T-helper 17 cell (primary cell): Measurements from ENCODE around the gene HADHA. TPM values are rescaled to one million over a fixed set of nuclear protein-coding genes. Genes with fewer than 3 reads are reported as not detected.

Experiments
- ATAC-seq: fragments of 150-1000 bp; cut with Tn5 transposase; 2 replicates; pipeline ENCODE4 v1.10.0; 2021; ENCODE audit warnings: mild to moderate bottlenecking, moderate library complexity
- DNase-seq, 3 donors: peaks; one replicate each; pipeline versions ENCODE4 v3.0.0 to v3.0.0-alpha.2; 2020 to 2021
- H3K9me3 ChIP-seq: one replicate; pipeline ENCODE4 v1.7.0; 2013; ENCODE audit warnings: low read length, mild to moderate bottlenecking; ENCODE audit not compliant: control insufficient read depth, poor library complexity, severe bottlenecking
- H3K27ac Mint-ChIP-seq: one replicate; pipeline ENCODE4 v1.8.0; 2022; ENCODE audit warnings: mild to moderate bottlenecking, moderate library complexity, mixed read lengths
- H3K27me3 Mint-ChIP-seq: one replicate; pipeline ENCODE4 v1.8.0; 2022; ENCODE audit warnings: mixed read lengths
- H3K36me3 Mint-ChIP-seq: one replicate; pipeline ENCODE4 v1.8.0; 2022; ENCODE audit warnings: low read depth, mixed read lengths
- H3K4me1 Mint-ChIP-seq: one replicate; pipeline ENCODE4 v1.8.0; 2022; ENCODE audit warnings: mild to moderate bottlenecking, mixed read lengths
- H3K4me3 Mint-ChIP-seq: one replicate; pipeline ENCODE4 v1.8.0; 2022; ENCODE audit warnings: mild to moderate bottlenecking, moderate library complexity, mixed read lengths
- total RNA-seq, 4 donors: library from RNA in 2 of 4; stranded (reverse) in 2 of 4; gene quantifications; one replicate each; pipeline ENCODE4 v1.2.3 and lab custom pipeline; 2022 to 2026

The HADHA gene
- total RNA-seq, 2 donors from 2014 or later, result 77.7 to 78.5 TPM

DNA sequence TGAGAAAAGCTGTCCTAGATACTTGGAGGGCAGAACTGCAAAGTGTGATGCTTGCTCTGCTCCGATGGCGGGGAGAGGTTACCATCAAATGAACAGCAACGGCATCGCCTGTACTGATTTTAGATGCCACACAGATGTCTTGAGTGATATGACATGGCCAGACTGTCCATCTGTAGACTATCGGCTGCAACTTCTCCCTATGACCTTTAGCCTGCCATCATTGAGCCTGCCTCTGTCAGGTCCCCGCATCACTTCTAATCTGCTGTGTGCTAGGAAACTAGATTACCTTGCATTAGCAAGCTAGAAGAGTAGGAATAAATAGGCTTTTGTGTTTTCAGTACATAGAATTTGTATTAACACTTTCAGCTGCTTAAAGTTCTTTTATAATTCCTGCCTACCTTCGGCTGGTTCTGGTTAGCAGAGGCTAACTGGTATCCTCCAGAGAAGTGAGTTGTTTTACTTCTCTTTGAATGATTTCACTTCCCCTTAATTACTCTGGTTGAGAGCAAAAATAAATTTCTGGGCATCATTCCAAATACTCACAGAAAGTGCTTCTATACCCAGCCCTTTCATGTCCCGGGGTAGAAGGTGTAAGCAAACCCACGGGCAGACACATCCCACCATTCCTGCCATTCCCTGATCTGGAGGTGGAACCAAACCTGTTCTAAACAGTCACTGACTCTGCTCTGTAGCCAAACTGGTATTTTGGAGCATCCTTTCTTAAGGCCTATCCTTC lies 47.6 kb downstream of the HADHA start:
- H3K4me1 Mint-ChIP-seq, result peaks cover 2% of the 10 kb centered on the region
- no peak overlapping the region for H3K27ac Mint-ChIP-seq
- no peaks in the 10 kb centered on the region for H3K27me3 Mint-ChIP-seq
- DNase-seq (no peak), ATAC-seq (no peak)
- H3K9me3 ChIP-seq, result no peaks in the 10 kb centered on the region
- no peak overlapping the region for H3K4me3 Mint-ChIP-seq
- H3K36me3 Mint-ChIP-seq, result peaks cover 3% of the 10 kb centered on the region

DNA sequence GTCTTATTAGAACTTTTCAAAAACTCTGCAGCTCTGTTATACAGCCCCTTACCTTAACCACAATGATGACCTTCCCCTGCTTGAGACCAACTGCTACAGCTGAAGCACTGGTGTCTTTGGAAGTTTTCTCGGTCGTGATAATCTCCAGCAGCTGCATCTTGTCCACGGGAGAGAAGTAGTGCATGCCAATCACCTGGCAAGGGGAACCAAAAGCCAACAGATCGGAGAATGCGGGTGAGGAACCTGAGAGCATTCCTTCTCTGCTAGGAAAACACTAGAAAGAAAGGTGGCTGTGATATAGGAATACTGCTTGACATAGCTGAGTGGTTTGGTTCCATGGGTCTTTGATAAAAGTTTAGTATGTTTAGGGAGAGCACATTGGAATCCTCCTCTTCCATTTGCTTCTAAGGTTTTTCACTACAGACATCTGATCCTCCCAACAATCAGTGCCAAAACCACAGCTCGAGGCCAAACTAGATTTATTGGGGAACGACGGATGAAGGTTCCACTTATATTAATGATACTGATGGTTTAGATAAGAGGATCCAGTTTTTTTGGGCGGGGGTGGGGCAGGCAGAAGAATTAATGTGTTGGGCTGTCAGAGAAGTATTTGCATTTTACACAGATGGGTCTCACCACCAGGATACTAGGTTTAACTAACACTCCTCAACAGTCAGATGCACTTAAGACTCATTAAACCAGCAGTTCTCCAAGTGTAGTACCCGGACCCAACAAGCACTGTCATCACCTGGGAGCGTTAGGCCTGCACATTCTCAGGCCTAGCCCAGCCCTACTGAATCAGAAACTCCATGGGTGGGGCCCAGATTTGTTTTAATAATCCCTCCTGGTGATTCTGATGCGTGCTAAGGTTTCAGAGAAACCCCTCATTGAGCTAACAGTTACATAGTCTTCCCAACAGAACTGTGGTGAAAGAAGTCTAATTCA lies 49.1 kb downstream of the HADHA start:
- Mint-ChIP-seq H3K27ac (no peak overlapping the region), H3K36me3 (peaks cover 2% of the 10 kb centered on the region), H3K27me3 (no peaks in the 10 kb centered on the region), H3K4me3 (no peak overlapping the region), H3K4me1 (peaks cover 2% of the 10 kb centered on the region)
- H3K9me3 ChIP-seq, result no peaks in the 10 kb centered on the region
- ATAC-seq (no peak), DNase-seq (no peak)

DNA sequence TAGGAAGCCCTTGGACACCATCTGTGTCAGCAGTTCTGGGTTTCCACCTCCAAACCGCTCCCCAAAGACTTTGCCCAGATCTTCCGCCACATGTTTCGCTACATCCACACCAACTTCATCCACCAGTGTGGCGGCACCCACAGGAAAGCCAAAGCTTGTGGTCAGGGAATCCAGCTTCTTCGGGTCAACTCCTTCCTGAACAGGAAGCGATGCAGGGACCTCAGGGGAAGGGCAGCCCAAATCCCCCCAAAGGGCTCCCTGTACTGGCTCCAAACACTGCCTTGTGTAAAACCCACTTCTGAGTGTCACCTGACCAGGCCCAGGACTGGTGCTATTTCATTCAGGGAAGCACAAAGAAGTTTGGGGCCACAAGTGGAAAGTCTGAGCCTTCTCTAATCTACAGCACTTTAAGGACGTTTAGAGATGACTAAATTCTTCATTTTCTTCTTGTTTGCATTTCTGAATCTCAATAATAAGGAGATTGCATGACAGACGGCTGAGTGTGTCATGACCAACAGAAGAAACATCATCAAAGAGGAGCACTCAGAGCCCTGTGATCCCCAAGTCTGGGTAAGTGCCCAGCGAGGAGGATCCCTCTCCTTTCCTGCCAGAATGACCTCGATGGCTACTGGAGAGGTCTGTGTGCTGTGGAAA lies 50.7 kb downstream of the HADHA start:
- Mint-ChIP-seq H3K4me3 (no peak overlapping the region), H3K27ac (peak overlapping the region; percentile 72), H3K27me3 (no peaks in the 10 kb centered on the region), H3K4me1 (peaks cover 7% of the 10 kb centered on the region), H3K36me3 (no peaks in the 10 kb centered on the region)
- ATAC-seq (no peak), DNase-seq (no peak)
- no peaks in the 10 kb centered on the region for H3K9me3 ChIP-seq

DNA sequence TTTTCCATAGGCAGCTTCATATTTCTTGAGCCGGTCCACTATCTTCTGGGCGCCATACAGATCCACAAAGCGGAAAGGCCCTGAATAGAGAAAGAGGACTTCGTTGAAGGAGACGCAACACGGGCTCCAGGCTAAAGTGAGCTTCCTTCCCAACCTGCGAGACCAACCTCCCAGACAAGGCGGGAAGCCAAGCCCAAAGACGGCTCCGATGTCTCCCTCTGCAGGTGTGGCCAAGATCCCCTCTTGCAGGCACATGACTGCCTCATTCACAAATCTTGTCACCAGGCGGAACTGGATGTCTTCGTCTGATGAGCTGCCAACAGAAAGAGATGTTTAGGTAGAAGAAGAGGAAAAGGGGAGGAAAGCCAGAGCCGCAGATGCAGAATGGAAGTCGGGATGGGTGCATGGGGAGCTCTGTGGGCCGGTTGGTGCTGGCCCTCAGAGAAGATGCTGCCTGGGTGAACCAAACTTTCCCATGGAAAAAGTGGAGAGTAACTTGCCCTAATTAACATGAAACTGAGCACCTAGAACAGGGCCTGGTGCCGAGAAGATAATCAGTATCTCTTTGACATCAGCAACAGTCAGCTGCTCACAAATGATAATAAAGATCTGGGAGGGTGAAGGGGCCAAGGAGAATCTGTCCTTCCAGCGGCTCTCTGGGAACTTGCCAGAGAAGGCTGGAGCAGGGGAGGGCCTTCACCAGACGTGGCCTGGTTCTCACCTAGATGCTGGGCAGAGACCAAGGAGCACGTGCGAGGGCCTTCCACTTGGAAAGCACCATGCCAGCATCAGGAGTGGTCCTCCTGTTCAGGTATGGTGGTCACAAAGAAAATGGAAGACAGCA lies 52.9 kb downstream of the HADHA start:
- Mint-ChIP-seq H3K4me1 (peaks cover 12% of the 10 kb centered on the region), H3K27me3 (no peaks in the 10 kb centered on the region), H3K36me3 (no peaks in the 10 kb centered on the region), H3K27ac (no peak overlapping the region), H3K4me3 (no peak overlapping the region)
- DNase-seq, result no peak
- no peaks in the 10 kb centered on the region for H3K9me3 ChIP-seq
- no peak for ATAC-seq

DNA sequence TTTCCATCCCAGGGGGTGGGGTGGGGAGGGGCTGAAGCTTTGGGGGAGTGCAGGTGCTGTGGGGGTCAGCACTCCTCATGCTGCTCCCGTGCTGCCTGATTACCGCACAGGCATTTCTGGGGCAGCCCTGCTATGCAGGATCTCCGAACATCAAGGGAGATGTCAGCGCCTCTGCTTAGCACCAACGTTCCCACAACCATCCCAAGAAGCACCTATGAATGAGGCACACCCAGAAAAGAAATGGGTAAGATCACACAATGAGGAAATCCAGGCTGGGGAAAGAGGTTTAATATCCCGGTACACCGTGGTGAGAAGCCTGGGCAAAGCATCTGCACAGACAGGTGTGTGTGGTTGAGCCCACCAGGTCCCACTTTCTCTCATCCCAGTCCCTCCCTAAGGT lies 54.1 kb downstream of the HADHA start:
- no peaks in the 10 kb centered on the region for H3K9me3 ChIP-seq
- H3K27me3 Mint-ChIP-seq, result no peaks in the 10 kb centered on the region
- ATAC-seq (no peak), DNase-seq (no peak)
- H3K27ac Mint-ChIP-seq, result no peak overlapping the region
- peaks cover 14% of the 10 kb centered on the region for H3K4me1 Mint-ChIP-seq
- H3K36me3 Mint-ChIP-seq, result no peaks in the 10 kb centered on the region
- H3K4me3 Mint-ChIP-seq, result no peak overlapping the region

DNA sequence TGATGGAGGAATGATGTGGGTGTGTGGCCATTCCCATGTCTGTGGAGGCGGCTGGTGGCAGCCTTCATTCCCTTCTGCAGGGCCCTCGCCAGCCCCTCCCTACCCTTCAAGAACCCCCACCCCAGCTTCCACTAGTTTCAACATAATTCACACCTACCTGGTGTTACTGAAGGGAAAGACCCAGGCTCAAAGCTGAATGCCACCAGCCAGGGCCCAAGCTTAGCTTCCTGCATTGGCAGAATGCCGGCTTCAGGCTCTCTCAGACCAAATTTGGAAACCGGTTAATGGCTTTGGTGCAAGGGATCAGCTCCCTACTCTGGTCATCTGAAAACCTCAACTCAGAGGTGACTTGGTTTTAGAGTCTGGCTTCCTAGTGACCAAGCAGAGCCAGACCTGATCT lies 54.7 kb downstream of the HADHA start:
- ATAC-seq, result no peak
- Mint-ChIP-seq H3K4me1 (peaks cover 15% of the 10 kb centered on the region), H3K27me3 (no peaks in the 10 kb centered on the region), H3K4me3 (no peak overlapping the region), H3K27ac (no peak overlapping the region), H3K36me3 (no peaks in the 10 kb centered on the region)
- DNase-seq, result no peak
- no peaks in the 10 kb centered on the region for H3K9me3 ChIP-seq

DNA sequence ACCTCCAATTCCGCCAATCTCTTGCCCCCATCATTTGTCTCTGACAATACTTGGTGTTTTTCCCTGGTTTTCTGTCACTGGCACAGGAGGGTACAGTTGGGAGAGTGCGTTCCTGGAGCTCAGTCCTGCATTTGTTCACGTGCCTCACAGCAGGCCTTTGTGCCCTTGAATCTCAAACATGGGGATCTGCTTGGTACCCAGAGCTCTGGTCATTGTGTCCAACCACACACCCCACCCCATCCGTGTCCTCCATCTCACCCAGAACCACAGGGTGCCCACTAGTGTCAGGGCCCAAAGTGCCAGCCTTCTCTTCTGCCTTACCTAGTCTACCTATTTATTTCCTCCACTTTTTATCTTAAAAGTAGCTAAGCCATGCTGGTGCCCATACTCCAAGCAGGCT lies 55.3 kb downstream of the HADHA start:
- Mint-ChIP-seq H3K36me3 (no peaks in the 10 kb centered on the region), H3K4me1 (peaks cover 15% of the 10 kb centered on the region), H3K27ac (no peak overlapping the region), H3K4me3 (no peak overlapping the region), H3K27me3 (no peaks in the 10 kb centered on the region)
- H3K9me3 ChIP-seq, result no peaks in the 10 kb centered on the region
- ATAC-seq, result no peak
- no peak for DNase-seq

DNA sequence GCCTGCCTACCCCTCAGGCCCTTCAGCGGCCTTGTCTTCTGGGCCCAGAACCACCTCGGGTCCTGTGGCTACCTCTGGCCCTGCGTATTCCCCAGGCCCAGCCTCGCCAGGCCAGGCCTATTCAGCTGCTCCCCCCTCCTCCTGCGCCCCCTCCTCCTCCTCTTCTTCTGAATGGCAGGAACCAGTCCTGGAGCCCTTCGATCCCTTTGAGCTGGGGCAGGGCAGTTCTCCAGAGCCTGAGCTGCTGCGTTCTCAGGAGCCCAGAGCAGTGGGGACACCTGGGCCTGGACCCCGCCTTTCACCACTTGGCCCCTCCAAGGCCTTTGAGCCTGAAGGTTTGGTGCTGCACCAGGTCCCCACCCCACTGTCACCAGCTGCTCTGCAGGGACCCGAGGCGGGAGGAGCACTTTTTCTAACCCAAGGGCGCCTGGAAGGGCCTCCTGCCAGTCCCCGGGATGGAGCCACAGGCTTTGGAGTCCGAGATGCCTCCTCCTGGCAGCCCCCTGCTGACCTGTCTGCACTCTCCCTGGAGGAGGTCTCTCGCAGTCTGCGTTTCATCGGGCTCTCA lies 56.8 kb downstream of the HADHA start:
- ATAC-seq (no peak), DNase-seq (no peak)
- H3K4me1 Mint-ChIP-seq, result peaks cover 17% of the 10 kb centered on the region
- H3K4me3 Mint-ChIP-seq, result no peak overlapping the region
- no peaks in the 10 kb centered on the region for H3K27me3 Mint-ChIP-seq
- H3K27ac Mint-ChIP-seq, result no peak overlapping the region
- H3K36me3 Mint-ChIP-seq, result no peaks in the 10 kb centered on the region
- no peaks in the 10 kb centered on the region for H3K9me3 ChIP-seq

DNA sequence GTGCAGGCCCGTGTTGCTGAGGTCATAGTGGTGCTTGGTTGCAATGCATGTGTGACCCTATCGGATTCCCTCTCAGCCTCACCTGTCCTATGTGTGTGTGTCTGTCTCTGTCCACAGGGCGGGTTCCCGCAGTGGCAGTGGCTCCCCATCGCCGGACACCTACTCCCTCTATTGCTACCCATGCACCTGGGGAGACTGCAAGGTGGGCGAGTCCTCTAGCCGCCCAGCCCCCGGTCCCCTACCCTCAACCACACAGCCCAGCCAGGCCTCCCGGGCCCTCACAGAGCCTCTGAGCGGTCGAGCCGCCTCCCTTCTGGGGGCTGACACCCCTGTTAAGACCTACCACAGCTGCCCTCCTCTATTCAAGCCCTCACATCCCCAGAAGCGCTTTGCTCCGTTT lies 57.3 kb downstream of the HADHA start:
- H3K36me3 Mint-ChIP-seq, result no peaks in the 10 kb centered on the region
- H3K27me3 Mint-ChIP-seq, result no peaks in the 10 kb centered on the region
- ATAC-seq, result no peak

DNA sequence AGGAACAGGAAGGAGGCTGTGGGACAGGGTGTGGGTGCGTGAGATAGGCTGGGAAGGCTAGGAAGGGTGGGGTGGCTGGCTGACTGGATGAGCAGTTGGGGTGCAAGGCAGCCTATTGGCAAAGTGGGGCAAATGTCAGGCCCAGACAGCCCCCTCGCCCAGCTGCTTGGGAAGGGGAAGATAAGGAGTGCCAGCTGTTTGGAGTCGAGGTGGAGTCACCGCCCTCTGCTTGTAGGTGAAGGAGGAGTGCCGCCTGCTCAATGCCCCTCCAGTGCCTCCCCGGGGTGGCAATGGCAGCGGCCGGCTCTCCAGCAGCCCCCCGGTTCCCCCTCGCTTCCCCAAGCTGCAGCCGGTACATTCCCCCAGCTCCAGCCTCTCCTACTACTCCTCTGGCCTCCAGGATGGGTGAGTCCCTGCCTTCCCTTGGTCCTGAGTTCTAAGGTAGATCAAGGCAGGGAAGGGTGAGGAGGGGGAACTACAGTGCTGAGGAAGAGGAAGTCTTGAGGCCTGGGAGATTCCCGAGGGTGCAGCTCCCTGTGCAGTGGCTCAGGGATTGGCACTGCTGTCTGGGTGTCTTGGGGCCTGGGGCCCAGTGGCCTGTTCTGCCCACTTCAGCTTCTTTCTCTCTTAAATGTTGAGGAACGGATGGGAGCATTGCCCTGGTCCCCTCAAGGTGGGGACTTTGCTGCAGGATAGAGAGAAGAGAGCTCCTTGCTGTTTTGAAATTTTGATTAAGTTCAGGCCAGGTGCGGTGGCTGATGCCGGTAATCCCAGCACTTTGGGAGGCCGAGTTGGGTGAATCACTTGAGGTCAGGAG lies 58.3 kb downstream of the HADHA start:
- H3K27ac Mint-ChIP-seq, result no peak overlapping the region
- DNase-seq (no peak), ATAC-seq (no peak)
- H3K4me3 Mint-ChIP-seq, result peak overlapping the region; percentile 84
- H3K9me3 ChIP-seq, result no peaks in the 10 kb centered on the region
- peaks cover 18% of the 10 kb centered on the region for H3K4me1 Mint-ChIP-seq
- H3K27me3 Mint-ChIP-seq, result peaks cover 3% of the 10 kb centered on the region
- H3K36me3 Mint-ChIP-seq, result peaks cover 1% of the 10 kb centered on the region

More for the DNA sequence above, 57.3 kb downstream of the HADHA start:
- H3K27ac Mint-ChIP-seq, result no peak overlapping the region
- H3K4me1 Mint-ChIP-seq, result peaks cover 17% of the 10 kb centered on the region
- no peaks in the 10 kb centered on the region for H3K9me3 ChIP-seq
- DNase-seq, result no peak
- no peak overlapping the region for H3K4me3 Mint-ChIP-seq

DNA sequence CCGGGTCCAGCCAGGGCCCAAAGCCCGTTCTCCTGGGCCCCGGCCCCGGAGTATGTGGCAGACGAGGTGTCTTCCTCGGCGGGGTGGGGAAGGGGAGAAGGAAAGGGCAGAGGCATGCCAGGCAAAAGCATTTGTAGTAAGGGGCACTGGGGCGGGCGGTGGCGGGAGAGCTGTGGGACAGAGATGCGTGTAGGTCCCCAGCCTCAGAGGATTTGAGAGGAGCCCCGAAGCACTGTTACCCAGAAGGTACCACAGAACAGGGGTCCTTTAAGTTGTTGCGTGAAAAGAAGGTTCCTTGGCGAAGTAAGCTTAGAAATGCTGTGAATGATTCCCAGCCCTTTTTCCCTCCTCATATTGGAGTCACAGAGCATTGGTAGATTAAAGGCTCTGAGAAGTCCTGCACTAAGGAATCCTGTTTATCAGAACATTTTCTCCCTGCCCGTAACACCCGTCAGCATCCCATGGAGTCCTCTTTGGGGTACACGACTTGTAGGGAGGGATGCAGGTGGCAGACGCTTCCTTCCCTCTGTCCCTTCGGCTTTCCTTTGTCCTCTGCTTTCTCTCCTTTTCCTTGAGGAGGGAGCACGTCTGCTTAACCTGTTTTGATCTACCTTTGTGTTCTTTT lies 59.0 kb downstream of the HADHA start:
- H3K27me3 Mint-ChIP-seq, result peaks cover 11% of the 10 kb centered on the region
- peak overlapping the region; percentile 84 for H3K4me3 Mint-ChIP-seq
- no peak overlapping the region for H3K27ac Mint-ChIP-seq
- H3K4me1 Mint-ChIP-seq, result peaks cover 20% of the 10 kb centered on the region
- ATAC-seq (no peak), DNase-seq (no peak)
- no peaks in the 10 kb centered on the region for H3K9me3 ChIP-seq
- peaks cover 3% of the 10 kb centered on the region for H3K36me3 Mint-ChIP-seq
